Aorta (tissue), 5 donors: ENCODE measurements around the gene FOXK1. TPM values are rescaled to one million over a fixed set of nuclear protein-coding genes. Genes with fewer than 3 reads are reported as not detected.
"Not testable (repeated sequence)": the region's sequence is repeated elsewhere in the genome, so short reads cannot be mapped to it uniquely, and the experiment has no call there.

Experiments
- ATAC-seq: fragments of 200-7000 bp; cut with Tn5 transposase; one replicate; pipeline ENCODE4 v1.9.1; 2022; ENCODE audit warnings: moderate library complexity; ENCODE audit not compliant: low FRiP score
- DNase-seq, 2 donors: peaks; one replicate each; pipeline ENCODE4 v3.0.0-alpha.2; 2020
- H3K27ac ChIP-seq, 2 donors: one replicate each; pipeline ENCODE4 v1.5.1; 2013; ENCODE audit warnings: low read length in 2 of 2, mild to moderate bottlenecking in 2 of 2, moderate library complexity in 2 of 2, control low read depth in 1 of 2, inconsistent platforms in 1 of 2, low read depth in 1 of 2
- H3K27me3 ChIP-seq, 2 donors: one replicate each; pipeline ENCODE4 v1.6.1; 2013; ENCODE audit warnings: control low read depth in 1 of 2, low read length in 1 of 2, mild to moderate bottlenecking in 1 of 2, moderate library complexity in 1 of 2; ENCODE audit not compliant: insufficient read depth in 2 of 2, control insufficient read depth in 1 of 2
- H3K36me3 ChIP-seq, 2 donors: one replicate each; pipeline ENCODE4 v1.6.1; 2013; ENCODE audit warnings: control low read depth in 1 of 2, low read length in 1 of 2, mild to moderate bottlenecking in 1 of 2; ENCODE audit not compliant: insufficient read depth in 2 of 2, control insufficient read depth in 1 of 2
- H3K4me1 ChIP-seq, 2 donors: one replicate each; pipeline ENCODE4 v1.6.1; 2013; ENCODE audit warnings: low read length in 2 of 2, control low read depth in 1 of 2, mild to moderate bottlenecking in 1 of 2, moderate library complexity in 1 of 2; ENCODE audit not compliant: insufficient read depth in 2 of 2, control insufficient read depth in 1 of 2
- H3K4me3 ChIP-seq, 2 donors: one replicate each; pipeline ENCODE4 v1.5.1; 2013; ENCODE audit warnings: low read length in 2 of 2, control low read depth in 1 of 2, mild to moderate bottlenecking in 1 of 2
- H3K9me3 ChIP-seq: one replicate; pipeline ENCODE4 v1.6.1; 2013; ENCODE audit warnings: mild to moderate bottlenecking, low read length; ENCODE audit not compliant: control insufficient read depth
- WGBS, 2 donors: extraction: QIAGEN DNeasy Blood & Tissue Kit; methylation state at CpG; one replicate each; pipeline ENCODE4 v1.1.7; 2013; 5-methylcytosine and 5-hydroxymethylcytosine counted together
- intact Hi-C, 2 donors: fragments of 100-400 bp; cut with DNase I; formaldehyde crosslinking; loops; one replicate each; pipeline versions ENCODE4 v1.14.2 to v1.15.0; 2022
- polyA plus RNA-seq, 2 donors: library from polyadenylated mRNA; stranded (reverse); fragments of 200-250 nt; gene quantifications; one replicate each; pipeline ENCODE4 v1.2.3, GENCODE V29; 2013
- total RNA-seq, 2 donors: library from RNA; stranded (reverse); fragmentation: NEBNext Ultra II Directional; extraction: Animal tissue kit (Norgen Biotek cat#: 25700); gene quantifications; one replicate each; pipeline ENCODE4 v1.2.1, GENCODE V29; 2021
- donor health status: healthy with polysubstance abuse.
- donor health status: Bipolar disorder and iron deficiency.
- donor health status: DM: no; HTN: no; CAD: no.
- donor health status: DM: no; HTN: no; CAD: no.
- donor health status: DM: yes; HTN: yes; CAD: no.

The FOXK1 gene
- total and polyA plus RNA-seq, 4 donors, result 5.1 to 47.5 (median 25.1) TPM

- peak in 1 of 2 donors; percentile 16 for DNase-seq
- H3K4me1 ChIP-seq, H3K9me3 ChIP-seq, H3K4me3 ChIP-seq, intact Hi-C loops, H3K36me3 ChIP-seq, ATAC-seq, H3K27me3 ChIP-seq, H3K27ac ChIP-seq: not testable (repeated sequence)
- 94% methylated on average over 5 of the region's 5 CpGs for WGBS, 2 donors
Measured at GRCh38 chr7:4643204-4643471, 39.0 kb upstream of the FOXK1 start.

- Histone ChIP-seq H3K4me1 (no peaks in the 10 kb centered on the region), H3K9me3 (no peaks in the 10 kb centered on the region), H3K36me3 (no peaks in the 10 kb centered on the region), H3K27ac (no peak overlapping the region), H3K27me3 (no peaks in the 10 kb centered on the region), H3K4me3 (no peak overlapping the region)
- 17 to 23% methylated on average over 2 of the region's 2 CpGs for WGBS, 2 donors
- ATAC-seq, result no peak
- no peak for DNase-seq
- intact Hi-C loops, result no loop called here
Measured at GRCh38 chr7:4645246-4645645, 36.8 kb upstream of the FOXK1 start.

- intact Hi-C loops, result no loop called here
- WGBS, 2 donors, result 96% methylated on average over 7 of the region's 7 CpGs
- no peaks in the 10 kb centered on the region for H3K27me3 ChIP-seq
- H3K36me3 ChIP-seq, result no peaks in the 10 kb centered on the region
- no peak overlapping the region for H3K27ac ChIP-seq
- H3K4me1 ChIP-seq, result no peaks in the 10 kb centered on the region
- no peak overlapping the region for H3K4me3 ChIP-seq
- ATAC-seq, result no peak
- no peaks in the 10 kb centered on the region for H3K9me3 ChIP-seq
- peak in 1 of 2 donors; percentile 55 for DNase-seq
Measured at GRCh38 chr7:4648111-4648510, 34.0 kb upstream of the FOXK1 start.

GRCh38 chr7:4650433-4651047 lies 31.6 kb upstream of the FOXK1 start:
- intact Hi-C loops, result no loop called here
- 23 to 28% methylated on average over 18 of the region's 18 CpGs for WGBS, 2 donors
- Histone ChIP-seq H3K27ac (no peak overlapping the region), H3K36me3 (no peaks in the 10 kb centered on the region), H3K27me3 (no peaks in the 10 kb centered on the region), H3K4me1 (no peaks in the 10 kb centered on the region), H3K4me3 (no peak overlapping the region), H3K9me3 (no peaks in the 10 kb centered on the region)
- DNase-seq (peak; percentile 67 to 78), ATAC-seq (peak; percentile 80)

- no peaks in the 10 kb centered on the region for H3K27me3 ChIP-seq
- ATAC-seq (no peak), DNase-seq (peak in 1 of 2 donors; percentile 25)
- H3K36me3 ChIP-seq, result no peaks in the 10 kb centered on the region
- no peak overlapping the region for H3K4me3 ChIP-seq
- H3K9me3 ChIP-seq, result no peaks in the 10 kb centered on the region
- 93 to 94% methylated on average over 5 of the region's 5 CpGs for WGBS, 2 donors
- no peak overlapping the region for H3K27ac ChIP-seq
- intact Hi-C loops, result no loop called here
- no peaks in the 10 kb centered on the region for H3K4me1 ChIP-seq
Measured at GRCh38 chr7:4653771-4654170, 28.3 kb upstream of the FOXK1 start.

GRCh38 chr7:4655311-4655710 lies 26.8 kb upstream of the FOXK1 start:
- WGBS, 2 donors, result 87 to 99% methylated on average over 2 of the region's 2 CpGs

GRCh38 chr7:4655896-4656295 lies 26.2 kb upstream of the FOXK1 start:
- no peaks in the 10 kb centered on the region for H3K27me3 ChIP-seq
- no peak overlapping the region for H3K4me3 ChIP-seq
- peaks cover 4% of the 10 kb centered on the region for H3K9me3 ChIP-seq
- intact Hi-C loops, result no loop called here
- ATAC-seq (no peak), DNase-seq (no peak)
- 87 to 93% methylated on average over 4 of the region's 4 CpGs for WGBS, 2 donors
- H3K4me1 ChIP-seq, result no peaks in the 10 kb centered on the region
- H3K36me3 ChIP-seq, result no peaks in the 10 kb centered on the region
- no peak overlapping the region for H3K27ac ChIP-seq

More at GRCh38 chr7:4655311-4655710, 26.8 kb upstream of the FOXK1 start:
- H3K4me3 ChIP-seq, result no peak overlapping the region
- H3K27me3 ChIP-seq, result no peaks in the 10 kb centered on the region
- intact Hi-C loops, result no loop called here
- H3K36me3 ChIP-seq, result no peaks in the 10 kb centered on the region
- ATAC-seq (no peak), DNase-seq (peak in 1 of 2 donors; percentile 9)
- H3K27ac ChIP-seq, result no peak overlapping the region
- H3K9me3 ChIP-seq, result peaks cover 3% of the 10 kb centered on the region
- no peaks in the 10 kb centered on the region for H3K4me1 ChIP-seq

- intact Hi-C loops, result no loop called here
- H3K36me3 ChIP-seq, result no peaks in the 10 kb centered on the region
- H3K27ac ChIP-seq, result no peak overlapping the region
- 86% methylated on average over 4 of the region's 4 CpGs for whole genome bisulfite sequencing, 2 donors
- ATAC-seq (no peak), DNase-seq (no peak)
- H3K27me3 ChIP-seq, result no peaks in the 10 kb centered on the region
- no peaks in the 10 kb centered on the region for H3K4me1 ChIP-seq
- peaks cover 4% of the 10 kb centered on the region for H3K9me3 ChIP-seq
- H3K4me3 ChIP-seq, result no peak overlapping the region
Measured at GRCh38 chr7:4657640-4658417, 24.3 kb upstream of the FOXK1 start.
